Tibial nerve (tissue), 4 donors: ENCODE measurements around the gene CCRL2. TPM values are rescaled to one million over a fixed set of nuclear protein-coding genes. Genes with fewer than 3 reads are reported as not detected.
"Not testable (repeated sequence)": the region's sequence is repeated elsewhere in the genome, so short reads cannot be mapped to it uniquely, and the experiment has no call there.

Experiments used
- DNase-seq, 2 donors: peaks; one replicate each; pipeline ENCODE4 v3.0.0-alpha.2; 2019; ENCODE audit warnings: low spot score in 2 of 2
- H3K27ac ChIP-seq, 4 donors: fragments of 200-600 bp; sonication (generic) in 3 of 4; one replicate each; pipeline ENCODE4 v1.5.1; 2017 to 2019; ENCODE audit warnings: mild to moderate bottlenecking in 1 of 4
- H3K27me3 ChIP-seq, 2 donors: fragments of 200-600 bp; sonication (generic) in 1 of 2; one replicate each; pipeline versions ENCODE4 v1.5.1 to v1.6.0; 2017 to 2019
- H3K36me3 ChIP-seq, 3 donors: fragments of 200-600 bp; sonication (generic); one replicate each; pipeline ENCODE4 v1.5.1; 2018 to 2019
- H3K4me1 ChIP-seq, 4 donors: fragments of 200-600 bp; sonication (generic) in 3 of 4; one replicate each; pipeline ENCODE4 v1.5.1; 2017 to 2019
- H3K4me3 ChIP-seq, 4 donors: fragments of 200-600 bp; sonication (generic) in 3 of 4; one replicate each; pipeline ENCODE4 v1.5.1; 2017 to 2019; ENCODE audit warnings: mild to moderate bottlenecking in 1 of 4, moderate library complexity in 1 of 4
- H3K9me3 ChIP-seq, 4 donors: fragments of 200-600 bp; sonication (generic) in 3 of 4; one replicate each; pipeline ENCODE4 v1.5.1; 2017 to 2019
- EP300 ChIP-seq, 2 donors: sonication (generic); formaldehyde crosslinking; IDR thresholded peaks; one replicate each; pipeline ENCODE4 v1.6.1; 2017; ENCODE audit warnings: antibody characterized with exemption in 2 of 2, mild to moderate bottlenecking in 1 of 2
- POLR2A ChIP-seq, 2 donors: fragments of 450-650 bp; IDR thresholded peaks; one replicate each; pipeline ENCODE4 v1.6.1; 2017; ENCODE audit warnings: antibody characterized with exemption in 2 of 2, mild to moderate bottlenecking in 2 of 2, moderate library complexity in 2 of 2
- WGBS, 2 donors: methylation state at CpG; one replicate each; pipeline ENCODE4 v1.1.5; 2018; 5-methylcytosine and 5-hydroxymethylcytosine counted together
- total RNA-seq, 4 donors: library from RNA; depleted of rRNA; stranded (reverse); fragments of >200 nt; gene quantifications; one replicate each; pipeline ENCODE4 v1.1.0, GENCODE V29; 2016
- TF ChIP-seq, protein P1 (sequence below), 5 experiments: fragments of 200-600 bp in 3 of 5; fragments of 450-650 bp in 2 of 5; sonication (generic) in 3 of 5; IDR thresholded peaks; one replicate each; pipeline ENCODE4 v1.5.1; 2016 to 2019; ENCODE audit warnings: antibody characterized with exemption in 5 of 5, mild to moderate bottlenecking in 3 of 5, moderate library complexity in 2 of 5

CCRL2 gene
- total RNA-seq, 4 donors from 2014 or later = 1.3 to 2.7 (median 1.9) TPM

DNA sequence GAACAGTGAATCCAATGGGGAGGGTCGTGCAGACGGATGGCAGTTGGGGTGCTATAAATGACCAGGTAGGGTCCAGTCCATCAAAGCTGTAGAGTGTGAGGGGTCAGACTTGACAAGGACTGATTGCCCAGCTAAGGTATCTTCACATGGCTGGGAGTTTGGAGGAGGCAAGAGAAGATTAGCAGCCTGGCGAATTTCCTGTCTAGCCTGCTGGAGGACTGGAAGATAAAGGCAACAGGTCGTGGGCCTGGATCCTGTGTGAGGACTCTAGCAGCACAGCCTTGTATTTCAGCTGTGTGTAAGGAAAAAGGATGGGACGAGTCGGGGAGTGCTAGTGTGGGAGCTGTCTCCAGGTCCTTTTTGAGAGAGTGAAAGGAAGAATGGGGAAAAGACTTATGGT, 17.8 kb upstream of the CCRL2 start:
- TF ChIP-seq EP300 (IDR thresholded peaks at IDR 0.05) = no peak
- TF ChIP-seq POLR2A (IDR thresholded peaks at IDR 0.05) = no peak
- TF ChIP-seq, protein P1, sequence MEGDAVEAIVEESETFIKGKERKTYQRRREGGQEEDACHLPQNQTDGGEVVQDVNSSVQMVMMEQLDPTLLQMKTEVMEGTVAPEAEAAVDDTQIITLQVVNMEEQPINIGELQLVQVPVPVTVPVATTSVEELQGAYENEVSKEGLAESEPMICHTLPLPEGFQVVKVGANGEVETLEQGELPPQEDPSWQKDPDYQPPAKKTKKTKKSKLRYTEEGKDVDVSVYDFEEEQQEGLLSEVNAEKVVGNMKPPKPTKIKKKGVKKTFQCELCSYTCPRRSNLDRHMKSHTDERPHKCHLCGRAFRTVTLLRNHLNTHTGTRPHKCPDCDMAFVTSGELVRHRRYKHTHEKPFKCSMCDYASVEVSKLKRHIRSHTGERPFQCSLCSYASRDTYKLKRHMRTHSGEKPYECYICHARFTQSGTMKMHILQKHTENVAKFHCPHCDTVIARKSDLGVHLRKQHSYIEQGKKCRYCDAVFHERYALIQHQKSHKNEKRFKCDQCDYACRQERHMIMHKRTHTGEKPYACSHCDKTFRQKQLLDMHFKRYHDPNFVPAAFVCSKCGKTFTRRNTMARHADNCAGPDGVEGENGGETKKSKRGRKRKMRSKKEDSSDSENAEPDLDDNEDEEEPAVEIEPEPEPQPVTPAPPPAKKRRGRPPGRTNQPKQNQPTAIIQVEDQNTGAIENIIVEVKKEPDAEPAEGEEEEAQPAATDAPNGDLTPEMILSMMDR (IDR thresholded peaks at IDR 0.05) = no peak
- WGBS, 2 donors = 77 to 83% methylated on average over 6 of the region's 6 CpGs
- Histone ChIP-seq H3K27me3 (no peaks in the 10 kb centered on the region), H3K4me3 (no peak overlapping the region), H3K9me3 (no peaks in the 10 kb centered on the region), H3K36me3 (no peaks in the 10 kb centered on the region), H3K27ac (no peak overlapping the region), H3K4me1 (no peaks in the 10 kb centered on the region)
- no peak for DNase-seq

DNA sequence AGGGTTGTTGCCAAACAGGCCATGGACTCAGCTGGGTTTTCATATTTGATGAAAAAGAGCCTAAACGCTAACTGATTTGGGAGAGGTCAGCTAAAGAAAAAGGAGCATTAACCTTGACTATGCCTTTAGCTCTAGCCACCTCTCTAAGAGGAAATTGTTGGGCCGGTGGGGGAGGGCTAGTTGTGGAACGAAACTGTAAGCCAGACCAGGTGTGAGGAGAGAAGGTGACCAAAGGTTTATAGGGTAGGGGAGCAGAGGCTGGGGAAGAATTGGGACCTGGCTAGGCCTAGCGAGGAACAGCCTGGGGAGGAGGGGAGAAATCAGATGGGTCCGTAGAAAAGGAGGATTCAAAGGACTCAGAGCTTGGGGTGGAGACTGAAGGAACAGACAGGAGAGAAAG, 15.5 kb upstream of the CCRL2 start:
- H3K36me3 ChIP-seq, H3K4me3 ChIP-seq, H3K9me3 ChIP-seq, DNase-seq, H3K27me3 ChIP-seq, H3K4me1 ChIP-seq, H3K27ac ChIP-seq: not testable (repeated sequence)
- 73 to 78% methylated on average over 5 of the region's 5 CpGs for WGBS, 2 donors

DNA sequence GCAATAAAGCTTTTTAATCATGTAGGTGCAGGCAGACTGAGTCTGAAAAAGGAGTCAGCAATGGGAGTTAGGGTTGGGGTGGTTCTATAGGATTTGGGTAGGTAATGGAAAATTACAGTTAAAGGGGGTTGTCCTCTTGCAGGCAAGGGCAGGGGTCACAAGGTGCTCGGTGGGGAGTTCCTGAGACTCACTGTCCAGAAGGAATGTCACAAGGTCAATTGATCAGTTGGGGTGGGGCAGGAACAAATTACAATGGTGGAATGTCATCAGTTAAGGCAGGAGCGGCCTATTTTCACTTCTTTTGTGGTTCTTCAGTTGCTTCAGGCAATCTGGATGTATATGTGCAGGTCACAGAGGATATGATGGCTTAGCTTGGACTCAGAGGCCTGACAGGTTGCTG, 14.0 kb upstream of the CCRL2 start:
- Histone ChIP-seq H3K27ac (no peak overlapping the region), H3K9me3 (no peaks in the 10 kb centered on the region), H3K4me1 (peaks cover 0 to 3% (median 0%) of the 10 kb centered on the region in 4 donors), H3K36me3 (no peaks in the 10 kb centered on the region), H3K4me3 (no peak overlapping the region), H3K27me3 (no peaks in the 10 kb centered on the region)
- no peak for TF ChIP-seq EP300 (IDR thresholded peaks at IDR 0.05)
- TF ChIP-seq POLR2A (IDR thresholded peaks at IDR 0.05) = no peak
- TF ChIP-seq, protein P1 (IDR thresholded peaks at IDR 0.05) = no peak
- no peak for DNase-seq
- 56 to 69% methylated on average over 2 of the region's 2 CpGs for WGBS, 2 donors

DNA sequence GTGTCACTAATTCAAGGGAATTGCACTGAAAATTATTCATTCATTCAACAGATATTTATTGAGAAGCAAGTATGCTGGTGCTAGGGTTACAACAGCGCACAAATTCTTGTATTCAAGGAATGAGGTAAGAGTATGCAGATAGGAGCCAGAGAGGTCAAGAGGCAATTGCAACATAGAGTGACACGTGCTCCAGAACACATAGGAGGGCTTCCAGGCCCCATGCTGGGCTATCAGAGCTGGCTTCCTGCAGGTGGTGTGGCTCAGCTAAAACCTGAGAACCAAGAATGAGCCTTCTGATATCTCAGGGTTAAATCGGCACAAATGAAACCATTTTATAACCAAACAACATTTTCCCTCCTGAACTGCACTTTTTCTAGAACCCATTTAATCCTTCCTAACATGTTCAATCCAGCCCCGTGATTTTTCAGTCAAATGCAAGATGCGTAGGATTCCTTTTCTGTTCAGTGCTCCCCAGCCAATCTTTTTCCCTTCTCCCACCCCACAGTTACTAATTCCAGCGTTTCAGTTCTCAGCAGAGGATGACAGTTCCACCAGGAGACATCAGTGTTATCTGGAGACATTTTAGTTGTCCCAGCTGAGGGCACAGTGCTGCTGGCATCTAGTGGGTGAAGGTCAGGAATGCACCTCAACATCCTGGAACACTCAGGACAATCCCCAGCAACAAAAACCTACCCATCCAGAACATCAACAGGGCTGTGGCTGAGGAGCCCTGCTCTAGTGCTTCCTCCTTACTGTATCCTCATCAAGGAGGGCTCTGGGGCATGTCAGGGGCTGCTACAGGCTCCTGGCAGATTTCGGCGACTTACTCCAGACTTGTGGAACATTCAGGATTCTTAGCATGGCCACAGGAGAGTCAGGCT, 13.3 kb upstream of the CCRL2 start:
- TF ChIP-seq POLR2A (IDR thresholded peaks at IDR 0.05) = no peak
- TF ChIP-seq EP300 (IDR thresholded peaks at IDR 0.05) = peak in 1 of 2 donors; percentile 9
- TF ChIP-seq, protein P1 (IDR thresholded peaks at IDR 0.05) = no peak
- no peaks in the 10 kb centered on the region for H3K27me3 ChIP-seq
- no peaks in the 10 kb centered on the region for H3K36me3 ChIP-seq

DNA sequence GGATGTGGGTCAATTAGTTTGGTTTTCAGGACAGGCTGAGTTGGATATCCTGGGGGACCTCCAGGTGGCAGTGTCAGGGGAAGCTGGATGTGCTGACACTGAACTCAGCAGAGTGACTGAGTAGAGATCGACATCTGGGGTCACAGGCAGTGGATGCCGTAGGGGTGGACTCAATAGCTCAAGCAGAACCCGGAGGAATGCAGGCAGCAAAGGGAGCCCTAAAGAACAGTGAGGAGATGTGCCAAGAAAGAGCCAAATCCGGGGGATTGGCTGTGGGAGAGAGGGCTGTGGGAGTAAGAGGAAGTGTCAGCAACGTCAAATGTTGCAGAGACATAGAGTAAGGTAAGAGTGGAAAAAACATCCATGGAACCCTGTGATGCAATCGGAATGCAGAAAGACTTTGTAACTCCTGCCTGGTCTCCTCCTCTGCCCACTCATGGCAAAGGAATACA, 11.8 kb upstream of the CCRL2 start:
- Histone ChIP-seq H3K27ac (no peak overlapping the region), H3K36me3 (no peaks in the 10 kb centered on the region), H3K4me1 (peaks cover 0 to 3% (median 0%) of the 10 kb centered on the region in 4 donors), H3K9me3 (no peaks in the 10 kb centered on the region), H3K4me3 (no peak overlapping the region), H3K27me3 (no peaks in the 10 kb centered on the region)
- TF ChIP-seq POLR2A (IDR thresholded peaks at IDR 0.05) = no peak
- TF ChIP-seq EP300 (IDR thresholded peaks at IDR 0.05) = no peak
- TF ChIP-seq, protein P1 (IDR thresholded peaks at IDR 0.05) = no peak
- no peak for DNase-seq
- WGBS, 2 donors = 61 to 65% methylated on average over 6 of the region's 6 CpGs

More for the DNA sequence above, 13.3 kb upstream of the CCRL2 start:
- H3K27ac ChIP-seq = no peak overlapping the region
- no peak for DNase-seq
- peaks cover 0 to 3% (median 0%) of the 10 kb centered on the region in 4 donors for H3K4me1 ChIP-seq
- H3K4me3 ChIP-seq = no peak overlapping the region
- 76 to 78% methylated on average over 8 of the region's 8 CpGs for WGBS, 2 donors
- no peaks in the 10 kb centered on the region for H3K9me3 ChIP-seq
